Fibroblast of skin of left biceps (primary cell): Measurements from ENCODE around the gene ADARB2.
A peak's percentile ranks its signal among the peaks of the same experiment; 100 is the strongest.
"Not testable (repeated sequence)": the region's sequence is repeated elsewhere in the genome, so short reads cannot be mapped to it uniquely, and the experiment has no call there.

Source experiments
- DNase-seq, 2 experiments: peaks; one replicate each; pipeline ENCODE4 v3.0.0-alpha.2; 2013; ENCODE audit warnings: low read depth in 2 of 2

Gene ADARB2

DNA sequence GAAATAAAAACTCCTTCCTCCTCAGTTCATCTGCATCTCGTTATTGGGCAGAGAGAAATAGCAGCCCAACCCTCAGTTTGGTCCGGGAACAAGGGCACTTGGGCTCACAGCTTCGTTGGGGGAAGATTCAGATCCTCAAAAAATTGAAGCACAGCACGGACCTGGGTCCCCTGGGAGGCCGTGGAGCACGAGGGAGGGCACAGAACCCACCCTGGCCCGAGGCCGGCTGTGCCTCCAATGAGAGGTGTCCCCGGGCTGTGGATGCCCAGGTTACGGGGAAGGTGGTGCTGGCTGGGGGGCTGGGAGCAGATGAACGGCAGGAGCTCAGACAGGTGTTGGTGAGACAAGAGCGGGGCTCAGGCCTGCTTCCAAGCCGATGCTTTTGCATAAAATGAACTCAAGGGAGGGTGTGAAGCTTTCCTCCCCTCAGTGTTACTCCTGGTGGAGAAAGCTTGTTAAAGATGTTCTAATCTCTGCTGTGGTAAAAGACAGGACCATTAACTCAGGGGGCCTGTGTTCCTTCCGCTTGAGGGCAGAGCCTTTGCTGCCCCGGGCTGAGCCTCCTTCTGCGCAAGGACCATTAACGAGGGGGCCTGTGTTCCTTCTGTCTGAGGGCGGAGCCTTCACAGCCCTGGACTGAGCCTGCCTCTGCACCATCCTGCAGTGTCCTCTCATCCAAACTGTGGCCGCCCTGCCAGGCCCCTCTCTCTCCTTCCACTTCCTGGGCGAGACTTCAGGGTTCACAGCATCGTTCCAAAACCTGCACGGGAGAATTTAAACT, 302.2 kb downstream of the ADARB2 start:
- DNase-seq, result no peak

DNA sequence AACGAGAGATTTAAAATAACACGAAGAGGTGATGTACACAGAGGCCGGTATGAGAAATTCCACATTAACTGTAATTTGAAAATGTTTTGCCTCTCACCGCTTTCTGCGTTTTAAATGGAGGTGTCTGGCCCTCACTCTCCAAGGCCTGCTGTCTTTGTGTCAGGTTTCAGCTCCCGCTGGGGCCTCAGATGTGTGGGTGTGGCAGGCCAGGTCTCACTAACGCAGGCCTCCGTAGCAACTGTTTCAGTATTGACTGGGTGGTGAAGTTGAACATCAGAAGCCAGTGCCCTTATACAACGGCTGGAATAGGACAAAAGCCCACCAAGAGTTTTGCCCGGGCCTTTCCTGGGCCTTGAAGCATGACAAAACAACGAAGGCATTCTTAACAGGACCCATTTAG, 303.1 kb downstream of the ADARB2 start:
- DNase-seq, result no peak

GRCh38 chr10:1432161-1432560, 305.2 kb downstream of the ADARB2 start:
- no peak for DNase-seq

DNA sequence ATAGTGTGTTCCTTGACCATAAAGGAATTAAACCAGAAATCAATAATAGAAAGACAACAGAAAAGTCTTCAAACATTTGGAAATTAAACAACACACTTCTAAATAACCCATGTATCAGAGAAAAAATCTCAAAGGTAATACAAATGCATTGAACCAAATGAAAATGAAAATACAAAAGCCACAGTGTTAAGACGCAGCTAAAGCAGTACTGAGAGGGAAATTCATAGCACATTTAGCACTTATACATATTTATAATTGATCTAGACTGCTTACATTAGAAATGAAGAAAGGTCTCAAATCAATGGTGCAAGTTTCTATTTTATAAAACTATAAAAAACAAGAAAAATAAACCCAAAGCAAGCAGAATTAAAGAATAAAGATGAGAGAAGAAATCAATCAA, 306.1 kb downstream of the ADARB2 start:
- no peak for DNase-seq

DNA sequence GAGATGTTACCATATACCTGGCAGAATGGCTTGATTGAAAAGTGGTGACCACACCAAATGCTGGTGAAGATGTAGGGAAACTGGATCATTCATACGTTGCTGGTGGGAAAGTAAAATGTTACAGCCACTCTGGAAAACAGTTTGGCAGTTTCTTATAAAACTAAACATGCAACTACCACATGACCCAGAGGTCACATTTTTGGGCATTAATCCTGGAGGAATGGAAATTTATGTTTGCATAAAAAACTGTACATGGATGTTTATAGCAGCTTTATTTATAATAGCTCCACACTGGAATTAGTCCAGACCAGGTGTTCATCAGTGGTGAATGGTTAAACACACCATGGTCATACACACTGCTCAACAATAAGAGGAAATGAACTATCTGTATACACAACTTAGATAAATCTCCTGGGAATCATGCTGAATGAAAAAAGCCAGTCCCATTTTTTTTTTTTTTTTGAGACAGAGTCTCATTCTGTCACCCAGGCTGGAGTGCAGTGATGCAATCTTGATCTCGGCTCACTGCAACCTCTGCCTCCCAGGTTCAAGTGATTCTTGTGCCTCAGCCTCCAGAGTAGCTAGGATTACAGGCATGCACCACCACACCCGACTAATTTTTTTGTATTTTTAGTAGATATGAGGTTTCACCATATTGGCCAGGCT, 309.7 kb downstream of the ADARB2 start:
- DNase-seq, result not testable (repeated sequence)

DNA sequence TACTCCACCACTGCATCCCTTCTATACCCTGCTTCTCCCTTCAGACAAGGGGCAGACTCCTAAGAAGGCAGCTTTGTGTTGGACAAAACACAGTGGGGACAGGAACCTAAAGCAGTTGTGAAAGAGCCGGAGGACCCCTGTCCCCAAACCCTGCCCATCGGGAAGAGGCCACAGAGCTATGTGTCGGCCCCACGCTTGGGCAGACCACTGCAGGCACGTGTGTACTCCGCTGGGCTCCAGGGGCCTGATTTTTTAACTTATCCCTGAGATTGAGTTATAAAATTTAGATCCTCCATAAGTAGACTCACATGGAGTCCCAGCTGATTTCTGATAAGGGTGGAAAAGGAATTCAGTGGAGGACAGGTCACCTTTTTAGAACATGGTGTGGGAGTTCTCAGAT, 310.5 kb downstream of the ADARB2 start:
- no peak for DNase-seq

GRCh38 chr10:1425879-1426278, 311.4 kb downstream of the ADARB2 start:
- DNase-seq, result no peak

DNA sequence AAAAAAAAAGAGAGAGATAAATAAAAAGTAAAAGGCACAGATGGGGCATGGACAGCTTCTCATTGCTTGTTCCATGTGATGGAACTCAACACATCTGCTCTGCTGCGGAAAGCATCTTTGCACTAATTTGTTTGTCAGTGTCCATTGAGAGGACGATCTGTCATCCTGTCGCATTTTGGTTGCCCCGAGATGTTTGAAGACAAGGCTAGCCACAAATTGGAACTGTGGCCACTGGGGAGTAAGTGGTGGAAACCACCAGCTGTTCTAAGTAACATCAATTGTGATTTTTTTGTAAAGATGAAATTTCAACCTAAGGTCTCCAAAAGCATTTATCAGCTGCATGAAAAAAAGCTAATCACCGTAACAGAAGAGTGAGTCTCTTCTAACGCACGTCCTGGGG, 312.7 kb downstream of the ADARB2 start:
- DNase-seq, result no peak

DNA sequence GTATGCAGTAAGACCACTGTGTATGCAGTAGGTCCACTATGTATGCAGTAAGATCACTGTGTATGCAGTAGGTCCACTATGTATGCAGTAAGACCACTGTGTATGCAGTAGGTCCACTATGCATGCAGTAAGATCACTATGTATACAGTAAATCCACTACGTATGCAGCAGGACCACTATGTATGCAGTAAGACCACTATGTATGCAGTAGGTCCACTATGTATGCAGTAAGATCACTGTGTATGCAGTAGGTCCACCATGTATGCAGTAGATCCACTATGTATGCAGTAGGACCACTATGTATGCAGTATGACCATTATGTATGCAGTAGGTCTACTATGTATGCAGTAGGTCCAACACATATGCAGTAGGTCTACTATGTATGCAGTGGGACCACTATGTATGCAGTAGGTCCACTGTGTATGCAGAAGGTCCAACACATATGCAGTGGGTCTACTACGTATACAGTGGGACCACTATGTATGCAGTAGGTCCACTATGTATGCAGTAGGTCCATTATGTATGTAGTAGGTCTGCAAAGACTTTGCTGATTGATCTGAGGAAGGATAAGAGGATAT, 313.6 kb downstream of the ADARB2 start:
- DNase-seq, result no peak

DNA sequence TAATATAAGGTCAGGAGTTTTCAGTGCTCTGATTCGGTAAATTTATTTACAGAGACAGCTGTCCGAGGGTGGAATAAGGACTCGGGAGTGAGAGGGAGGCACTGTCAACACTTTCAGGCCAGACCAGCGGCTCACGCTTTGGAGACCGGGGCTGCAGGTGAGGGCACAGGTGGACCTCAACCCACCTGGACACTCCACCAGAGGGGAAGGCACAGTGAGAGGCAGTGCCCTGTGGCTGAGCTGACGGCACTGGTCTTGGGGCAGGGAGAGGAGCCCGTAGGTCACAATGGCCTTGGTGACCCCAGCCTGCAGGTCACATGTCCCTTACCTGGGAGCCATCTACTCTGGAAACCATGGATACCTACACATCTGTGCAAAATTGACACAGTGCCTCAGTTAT, 315.1 kb downstream of the ADARB2 start:
- no peak for DNase-seq

DNA sequence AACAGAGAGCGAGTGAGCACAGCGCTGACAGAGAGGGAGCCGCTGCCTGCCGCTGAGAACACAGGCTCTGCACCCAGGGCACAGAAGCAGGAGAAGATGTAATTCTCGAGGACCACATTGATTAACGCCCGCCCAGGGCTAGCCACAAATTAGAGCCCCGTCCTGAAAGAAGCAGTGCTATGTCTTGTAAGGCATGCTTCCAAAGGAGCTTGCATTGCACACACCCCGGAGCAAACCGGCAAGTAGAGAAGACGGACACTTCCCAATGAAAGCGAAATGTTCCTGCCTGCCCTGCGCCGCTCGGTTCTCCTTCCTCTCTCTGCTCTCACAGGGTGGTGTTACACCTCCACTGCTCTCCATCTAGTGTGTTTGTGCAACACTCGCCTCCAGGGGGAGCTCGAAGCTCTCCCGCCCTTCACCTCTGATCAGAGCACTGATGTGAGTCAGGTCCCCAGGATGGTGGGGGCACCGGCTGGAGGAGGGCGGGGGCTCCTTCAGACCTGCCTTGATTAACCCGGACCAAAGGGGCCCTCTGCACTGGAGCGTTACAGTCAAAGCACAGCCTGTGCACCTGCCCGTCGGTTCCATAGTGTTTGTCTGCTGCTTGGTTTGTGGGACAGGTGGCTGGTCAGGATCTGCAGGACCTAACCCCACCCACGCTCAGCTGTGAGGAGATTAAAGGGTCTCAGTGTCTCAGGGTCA, 316.5 kb downstream of the ADARB2 start:
- DNase-seq, result peak in 1 of 2 experiments; percentile 4

DNA sequence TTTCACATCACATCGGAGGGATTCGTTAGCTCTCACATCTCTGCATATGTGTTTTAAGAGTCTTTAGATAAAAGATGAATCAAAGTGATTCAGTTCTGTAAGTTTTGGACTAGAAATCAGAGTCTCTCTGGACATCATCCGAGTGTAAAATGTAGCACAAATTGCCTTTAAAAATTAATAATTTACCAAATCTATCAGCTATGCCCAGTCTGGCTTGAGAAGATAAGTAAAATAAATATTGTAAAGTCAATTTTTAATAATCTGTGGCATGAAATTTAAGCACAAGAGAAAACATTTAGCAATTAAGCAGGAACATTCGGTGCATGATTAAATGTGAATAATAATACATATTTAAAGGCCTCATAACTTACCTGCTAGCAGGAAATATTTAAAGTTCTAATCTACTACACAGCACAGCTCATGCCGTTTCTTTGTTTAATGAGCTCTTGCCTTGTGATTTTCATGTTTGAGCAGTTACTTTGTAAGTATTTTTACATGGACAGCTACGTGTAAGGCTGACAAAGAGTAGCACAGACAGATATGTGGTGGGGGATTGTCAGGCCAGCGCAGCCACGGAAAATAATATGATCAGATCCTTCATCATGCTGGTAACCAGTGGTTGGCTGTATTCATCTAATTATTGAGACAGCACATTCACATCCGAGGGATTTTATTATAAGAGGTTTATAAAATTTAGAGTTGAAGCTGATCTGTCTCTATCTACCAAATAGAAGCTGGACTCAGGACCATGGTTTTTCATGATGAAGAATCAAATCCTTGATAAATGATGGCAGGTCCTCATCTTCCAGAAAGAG, 317.3 kb downstream of the ADARB2 start:
- DNase-seq, result no peak

GRCh38 chr10:1418031-1418550, 319.2 kb downstream of the ADARB2 start:
- no peak for DNase-seq

DNA sequence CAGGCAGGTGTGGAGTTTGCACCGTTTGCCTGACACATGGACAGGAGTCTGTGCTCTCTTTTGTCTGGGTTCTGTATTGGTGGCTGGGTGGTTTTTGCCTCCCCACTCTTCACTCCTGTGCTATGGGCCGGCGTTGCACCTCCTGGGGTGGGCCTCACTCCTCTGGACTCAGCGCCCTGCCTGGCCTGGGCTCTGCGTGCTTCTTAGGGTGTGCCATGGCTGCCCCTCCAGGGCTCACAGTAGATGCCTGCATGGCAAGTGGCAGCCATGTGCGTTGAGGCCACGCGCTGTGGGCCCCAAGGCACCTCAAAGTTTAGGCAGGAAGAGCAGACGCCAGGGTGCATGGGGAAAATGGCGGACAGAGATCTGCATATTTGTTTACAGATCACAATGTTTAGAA, 319.8 kb downstream of the ADARB2 start:
- DNase-seq, result no peak

DNA sequence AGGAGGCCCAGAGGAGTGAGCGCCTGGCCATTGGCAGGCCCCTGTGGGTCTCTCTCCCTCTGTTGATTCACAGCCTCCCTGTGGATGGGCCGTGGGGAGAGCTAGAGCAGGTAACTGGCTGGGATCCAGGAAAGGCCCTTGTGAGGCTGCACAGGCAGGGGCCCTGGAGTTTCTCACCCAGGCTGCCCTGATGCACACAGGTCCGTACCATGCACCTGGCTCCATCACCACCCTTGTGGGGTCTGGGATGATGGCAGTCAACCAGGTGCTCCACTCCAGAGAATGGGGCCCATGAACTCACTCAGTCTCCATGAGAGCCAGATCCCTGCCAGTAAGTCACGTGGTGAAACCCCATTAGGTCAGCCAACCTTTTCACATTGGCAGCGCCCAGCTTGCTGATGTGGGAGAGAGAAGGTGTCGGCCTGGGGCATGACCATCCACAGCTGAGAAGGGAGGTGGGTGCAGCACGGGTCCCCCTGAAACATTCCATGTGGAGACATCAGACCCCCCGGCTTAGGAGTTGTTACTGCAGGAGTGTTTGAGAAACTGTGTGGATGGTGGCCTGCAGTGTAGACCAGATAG, 320.8 kb downstream of the ADARB2 start:
- DNase-seq, result no peak

- DNase-seq, result no peak
Observed at GRCh38 chr10:1414893-1415292, 322.4 kb downstream of the ADARB2 start.

DNA sequence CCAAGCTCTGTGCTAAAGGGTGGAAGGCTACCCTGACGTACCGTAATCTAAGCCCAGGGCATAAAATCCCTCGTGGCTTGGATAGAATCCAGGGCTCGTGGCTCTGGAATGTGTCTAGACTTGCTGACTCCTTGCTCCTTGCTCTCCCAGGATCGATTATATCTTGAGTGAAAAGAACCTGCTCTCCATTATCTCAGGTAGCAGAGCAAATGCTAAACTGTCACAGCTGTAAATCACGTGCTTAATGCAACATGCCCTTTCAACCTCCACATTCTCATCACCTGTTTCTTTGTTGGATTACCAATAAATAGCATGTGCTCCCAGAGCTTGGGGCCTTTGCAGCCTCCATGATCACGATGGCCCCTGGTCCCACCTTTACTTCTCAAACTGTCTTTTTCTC, 323.0 kb downstream of the ADARB2 start:
- DNase-seq, result not testable (repeated sequence)

- DNase-seq, result no peak
Observed at GRCh38 chr10:1413823-1414222, 323.5 kb downstream of the ADARB2 start.

DNA sequence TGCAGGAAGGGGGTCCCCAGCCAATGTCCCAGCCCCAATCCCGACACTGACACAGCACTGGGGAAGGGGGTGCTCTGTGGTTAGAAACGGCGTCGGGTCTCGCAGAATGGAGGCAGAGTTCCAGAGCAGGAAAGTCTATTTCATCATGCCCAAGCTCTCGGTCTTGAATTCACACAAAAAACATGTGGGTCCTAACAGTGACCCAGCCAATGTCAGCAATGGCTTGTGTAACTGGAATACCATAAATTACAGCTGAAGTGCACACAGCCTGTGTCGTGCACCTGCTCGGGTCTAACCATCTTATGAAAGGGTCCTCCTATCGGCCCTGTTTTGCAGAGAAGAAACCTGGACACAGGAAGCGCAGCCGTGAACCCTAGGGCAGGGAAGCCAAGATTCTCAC, 324.1 kb downstream of the ADARB2 start:
- DNase-seq, result no peak

- DNase-seq, result no peak
Observed at GRCh38 chr10:1412531-1413189, 324.7 kb downstream of the ADARB2 start.
